NCI-H446 (cell line): Measurements from ENCODE around the gene SPTSSB.

Experiments used
- DNase-seq, 2 experiments: peaks; one replicate each; lab custom pipeline; 2025; lab: John Stamatoyannopoulos, UW

The SPTSSB gene

DNA sequence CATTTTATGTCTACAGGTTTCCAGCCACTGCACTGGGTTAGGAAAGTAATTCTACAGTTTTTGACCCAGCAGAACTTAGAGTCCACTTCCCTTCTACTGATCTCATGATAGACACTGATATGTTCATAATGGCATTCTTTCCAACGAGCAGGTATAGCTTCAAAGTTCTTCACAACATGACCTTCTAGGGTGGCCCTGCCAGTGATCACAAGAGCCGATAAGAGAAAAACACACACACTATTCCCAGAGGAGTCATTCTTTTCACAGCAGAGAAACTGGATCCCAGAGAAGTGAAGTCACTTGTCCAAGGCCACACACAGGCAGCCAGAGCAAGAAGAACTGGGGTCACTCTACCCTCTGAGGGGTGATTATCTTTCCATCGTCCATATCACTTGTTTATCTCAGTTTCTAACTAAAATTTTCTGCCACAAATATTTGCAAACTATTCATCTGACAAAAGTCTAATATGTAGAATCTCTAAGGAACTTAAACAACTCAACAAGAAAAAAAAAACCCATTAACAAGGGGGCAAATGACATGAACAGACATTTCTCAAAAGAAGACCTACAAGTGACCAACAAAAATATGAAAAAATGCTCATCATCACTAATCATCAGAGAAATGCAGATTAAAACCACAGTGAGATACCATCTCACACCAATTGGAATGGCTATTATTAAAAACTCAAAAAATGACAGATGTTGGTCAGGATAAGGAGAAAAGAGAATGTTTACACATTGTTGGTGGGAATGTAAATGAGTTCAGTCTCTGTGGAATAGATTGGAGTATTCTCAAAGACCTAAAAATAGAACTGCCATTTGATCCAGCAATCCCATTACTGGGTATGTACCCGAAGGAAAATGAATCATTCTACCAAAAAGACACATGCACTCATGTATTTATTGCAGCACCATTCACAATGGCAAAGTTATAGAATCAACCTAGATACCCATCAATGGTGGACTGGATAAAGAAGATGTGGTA is 31.5 kb downstream of the SPTSSB start:
- no peak for DNase-seq

DNA sequence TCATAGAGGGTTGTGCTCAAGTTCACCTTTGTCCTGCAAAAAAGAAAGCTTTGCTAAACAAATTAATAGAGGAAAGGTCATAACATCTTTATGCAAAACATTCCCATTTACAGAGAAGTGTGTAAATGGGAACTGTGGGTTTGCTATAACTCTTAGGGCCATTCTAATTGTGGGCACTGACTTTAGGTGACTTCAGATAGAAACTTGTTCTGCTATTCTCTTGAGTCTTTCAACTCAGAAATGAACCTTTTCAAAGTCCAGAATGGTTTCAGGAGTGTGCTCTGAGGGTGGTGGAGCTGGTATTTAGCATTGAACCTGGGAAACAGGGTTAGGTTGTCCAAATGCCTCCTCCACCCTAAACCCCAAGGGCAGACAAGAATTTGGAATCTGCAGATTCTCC is 34.0 kb downstream of the SPTSSB start:
- DNase-seq = no peak

DNA sequence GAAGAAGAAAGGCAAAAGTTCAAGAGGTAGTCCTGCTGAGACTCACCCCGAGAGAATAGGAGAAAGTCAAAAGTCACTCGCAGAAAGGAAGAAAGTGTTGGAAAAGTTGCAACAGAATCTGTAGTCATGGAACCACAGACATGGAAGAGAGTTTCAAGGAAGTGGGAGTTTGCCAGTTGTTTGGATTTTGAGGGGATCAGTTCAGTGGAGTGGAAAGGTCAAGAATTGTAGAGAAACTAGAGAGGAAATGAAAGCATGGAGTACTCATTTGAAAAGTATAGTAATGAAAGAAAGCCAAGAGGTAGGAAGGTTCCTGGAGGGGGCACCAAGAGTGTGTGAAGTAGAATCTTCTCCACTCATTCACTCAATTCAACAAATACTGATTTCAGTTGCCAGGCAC is 34.7 kb downstream of the SPTSSB start:
- DNase-seq = no peak

DNA sequence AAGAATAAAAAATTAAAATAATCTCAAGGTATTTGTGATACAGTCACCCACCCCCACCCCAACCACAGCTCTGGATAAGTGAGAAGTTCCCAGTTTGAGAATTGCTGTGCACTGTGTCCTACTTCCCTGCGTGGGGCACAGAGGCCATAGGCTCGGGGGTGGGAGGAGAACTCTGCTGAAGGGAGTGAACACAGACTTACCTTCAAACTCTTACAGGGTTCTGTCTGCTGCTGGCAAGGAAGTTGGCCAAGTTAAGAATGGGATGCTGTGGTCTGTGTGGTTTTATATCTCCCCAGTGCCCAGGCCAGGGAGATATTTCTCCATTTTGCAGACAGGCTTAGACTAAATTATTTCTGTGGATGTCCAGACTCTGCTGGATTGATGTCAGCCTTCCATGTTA is 37.6 kb downstream of the SPTSSB start:
- no peak for DNase-seq

DNA sequence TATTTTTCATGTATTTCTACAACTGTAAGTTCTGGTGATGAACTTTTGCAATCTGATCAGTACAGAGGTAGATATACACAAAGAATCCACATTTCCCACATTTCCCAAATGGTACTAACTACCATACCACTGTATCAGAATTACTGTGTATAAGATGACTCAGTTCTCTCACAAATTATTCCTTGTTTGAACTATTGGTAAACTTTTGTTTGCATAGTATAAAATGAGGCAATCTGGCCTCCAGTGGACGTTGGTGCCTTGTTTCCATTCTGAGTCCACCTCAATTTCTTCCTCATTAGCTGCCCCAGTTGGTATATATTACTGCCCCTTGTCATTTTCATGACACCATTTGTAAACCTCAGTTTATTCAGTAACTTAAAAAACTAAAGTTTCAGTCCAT is 38.5 kb downstream of the SPTSSB start:
- no peak for DNase-seq

DNA sequence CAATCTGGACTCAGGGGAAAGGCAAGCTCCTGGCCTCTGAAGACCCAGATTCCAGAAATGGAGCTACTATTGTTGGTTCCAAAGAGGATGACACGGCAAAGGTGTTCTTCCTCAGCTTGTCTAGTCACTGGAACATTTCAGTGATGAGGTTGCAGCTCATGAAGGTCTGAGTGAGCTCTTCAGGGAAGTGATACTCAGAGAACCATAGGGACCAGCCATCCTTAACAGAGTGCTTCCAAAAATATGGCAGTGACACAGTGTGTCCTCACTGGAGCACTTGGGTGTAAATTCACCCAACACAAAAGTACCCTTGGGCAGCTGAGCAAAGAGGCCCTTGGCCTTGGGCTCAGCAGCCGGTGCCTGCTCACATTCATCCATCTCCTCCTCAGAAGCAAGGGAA is 46.3 kb downstream of the SPTSSB start:
- no peak for DNase-seq

DNA sequence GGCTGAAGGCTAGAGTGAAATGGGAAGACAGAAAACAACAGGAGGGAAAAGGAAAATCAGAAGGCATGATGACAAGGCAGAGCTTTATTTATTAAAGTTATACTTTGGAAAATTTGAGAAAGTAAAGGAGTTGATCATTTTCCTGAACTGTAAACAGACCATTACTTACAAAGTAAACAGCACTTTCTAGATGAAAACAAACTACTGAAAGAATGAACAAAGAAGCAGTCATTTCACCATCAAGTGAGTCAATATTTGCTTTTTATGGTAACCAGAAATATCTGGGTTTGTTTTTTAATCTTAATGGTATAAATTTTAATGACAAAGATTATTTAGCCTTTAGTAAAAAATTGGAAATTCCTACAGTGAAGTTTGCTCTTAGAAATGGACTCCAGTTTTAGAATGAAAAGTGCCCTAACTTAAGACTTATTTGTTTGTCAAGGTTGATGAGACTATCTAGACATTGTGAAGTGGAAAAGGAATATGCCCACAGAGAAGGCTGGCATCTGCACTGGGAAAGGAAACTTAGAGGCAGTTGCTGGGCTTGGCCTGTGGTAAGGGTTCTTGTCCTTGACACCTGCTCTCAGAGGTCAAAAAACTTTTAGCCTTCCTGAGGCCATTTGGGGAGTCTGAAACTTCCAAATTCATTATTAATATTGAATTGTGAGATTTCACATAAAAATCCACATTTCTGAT is 47.2 kb downstream of the SPTSSB start:
- DNase-seq = no peak

DNA sequence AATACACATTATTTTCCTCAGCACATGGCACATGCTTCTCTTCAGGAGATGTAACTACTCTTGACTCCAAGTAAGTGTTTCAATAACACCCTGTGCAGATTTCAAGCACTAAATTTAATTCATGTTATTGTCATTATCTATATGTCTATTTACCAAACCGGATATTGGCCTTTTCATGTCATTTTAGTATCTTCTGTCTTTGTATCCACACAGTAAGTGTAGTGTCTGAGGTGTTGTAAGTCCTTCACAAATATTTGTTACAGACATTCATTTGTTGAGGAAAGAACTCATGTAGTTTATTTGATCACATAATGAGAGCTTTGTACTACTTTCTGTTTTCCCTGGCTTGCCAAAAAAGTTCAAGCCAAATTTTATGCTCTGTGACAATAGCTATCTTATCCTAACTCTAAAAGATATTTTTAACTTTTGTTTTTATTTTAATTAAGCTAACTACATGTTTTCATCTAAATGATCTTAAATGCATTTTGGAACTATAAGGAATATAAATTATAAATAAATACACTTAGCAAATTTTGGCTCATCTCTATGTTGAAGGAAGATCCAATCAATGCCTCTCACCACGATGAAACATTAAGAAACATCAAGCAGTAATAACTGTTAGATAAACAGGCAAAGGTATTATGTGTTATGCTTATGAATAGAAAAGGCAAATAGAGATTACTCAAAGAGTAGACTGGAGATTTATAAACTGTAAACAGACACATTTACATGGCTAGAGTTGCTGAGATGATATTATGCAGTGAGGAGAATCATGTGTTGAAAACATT is 48.3 kb downstream of the SPTSSB start:
- DNase-seq = no peak

DNA sequence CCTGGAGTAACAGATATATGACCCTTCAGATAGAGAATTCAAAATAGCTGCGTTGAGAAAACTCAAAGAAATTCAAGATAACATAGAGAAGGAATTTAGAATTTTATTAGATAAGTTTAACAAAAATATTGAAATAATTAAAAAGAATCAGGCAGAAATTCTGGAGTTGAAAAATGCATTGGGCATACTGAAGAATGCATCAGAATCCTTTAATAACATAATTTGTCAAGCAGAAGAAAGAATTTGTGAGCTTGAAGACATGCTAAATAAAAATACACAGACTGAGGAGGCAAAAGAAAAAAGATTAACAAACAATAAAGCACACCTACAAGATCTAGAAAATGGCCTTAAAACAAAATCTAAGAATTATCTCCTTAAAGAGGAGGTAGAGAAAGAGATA is 50.5 kb downstream of the SPTSSB start:
- no peak for DNase-seq

DNA sequence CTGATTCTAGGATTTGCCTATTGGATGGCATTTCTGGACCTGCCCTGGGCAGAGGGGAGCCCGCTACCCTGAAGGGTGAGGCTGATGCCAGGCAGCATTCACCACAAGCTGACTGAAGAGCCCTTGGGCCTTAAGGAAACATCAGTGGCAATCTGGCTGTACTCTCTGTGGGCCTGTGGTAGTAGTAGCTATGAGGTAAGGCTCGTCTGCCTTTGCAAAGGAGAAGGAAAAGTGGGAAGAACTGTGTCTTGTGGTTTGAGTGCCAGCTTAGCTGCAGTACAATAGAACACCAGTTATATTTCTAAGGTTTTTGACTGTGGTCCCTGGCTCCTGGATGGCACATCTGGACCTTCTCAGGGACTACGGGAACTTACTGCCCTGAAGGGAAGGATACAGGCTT is 51.5 kb downstream of the SPTSSB start:
- no peak for DNase-seq

DNA sequence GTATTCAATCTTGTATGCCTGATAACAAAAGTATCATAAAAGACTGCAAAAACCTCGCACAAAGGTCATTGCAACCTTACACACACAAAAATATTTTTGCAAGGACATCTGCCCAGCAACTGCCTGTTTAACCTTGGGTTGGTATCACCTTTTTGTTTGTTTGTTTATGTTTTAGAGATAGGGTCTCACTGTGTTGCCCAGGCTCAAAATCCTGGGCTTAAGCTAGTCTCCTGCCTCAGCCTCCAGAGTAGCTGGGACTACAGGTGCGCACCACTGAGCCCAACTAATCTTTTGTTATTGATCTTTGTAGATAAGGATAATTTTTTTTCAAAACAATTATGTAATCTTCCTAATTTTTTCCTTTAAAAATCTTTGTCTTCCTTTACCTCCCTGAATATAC is 54.2 kb downstream of the SPTSSB start:
- DNase-seq = no peak

DNA sequence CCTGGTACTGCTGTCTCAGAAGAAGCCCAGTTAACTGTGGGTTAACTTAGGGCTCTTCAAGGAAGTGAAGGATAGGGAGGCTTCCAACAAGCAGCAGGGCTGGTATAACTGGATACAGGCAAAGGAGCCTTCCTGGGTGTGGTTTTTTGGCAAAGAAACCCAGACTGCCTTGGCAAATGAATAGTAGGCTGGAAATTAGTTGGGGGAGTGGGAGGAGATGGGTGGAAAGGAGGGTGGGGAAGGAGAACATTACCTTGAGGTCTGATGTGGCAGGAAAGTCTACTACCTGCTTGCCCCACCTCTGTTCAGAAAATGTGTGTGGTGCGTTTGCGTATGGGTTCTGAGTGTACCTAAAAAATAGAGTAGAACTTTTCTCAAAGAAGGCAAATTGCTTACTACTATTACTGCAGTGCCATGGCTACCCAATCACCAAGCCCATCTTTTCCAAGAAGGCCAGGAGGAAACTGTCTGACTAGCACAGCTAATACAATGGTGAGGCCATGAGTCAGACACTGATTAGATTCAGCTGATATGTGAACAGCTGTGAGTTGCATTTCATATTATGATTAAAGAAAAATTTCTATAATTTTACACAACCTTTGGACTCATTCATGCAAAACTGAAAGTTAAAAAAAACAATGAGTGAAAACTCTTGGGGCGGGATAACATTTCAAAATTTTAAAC is 55.2 kb downstream of the SPTSSB start:
- no peak for DNase-seq

DNA sequence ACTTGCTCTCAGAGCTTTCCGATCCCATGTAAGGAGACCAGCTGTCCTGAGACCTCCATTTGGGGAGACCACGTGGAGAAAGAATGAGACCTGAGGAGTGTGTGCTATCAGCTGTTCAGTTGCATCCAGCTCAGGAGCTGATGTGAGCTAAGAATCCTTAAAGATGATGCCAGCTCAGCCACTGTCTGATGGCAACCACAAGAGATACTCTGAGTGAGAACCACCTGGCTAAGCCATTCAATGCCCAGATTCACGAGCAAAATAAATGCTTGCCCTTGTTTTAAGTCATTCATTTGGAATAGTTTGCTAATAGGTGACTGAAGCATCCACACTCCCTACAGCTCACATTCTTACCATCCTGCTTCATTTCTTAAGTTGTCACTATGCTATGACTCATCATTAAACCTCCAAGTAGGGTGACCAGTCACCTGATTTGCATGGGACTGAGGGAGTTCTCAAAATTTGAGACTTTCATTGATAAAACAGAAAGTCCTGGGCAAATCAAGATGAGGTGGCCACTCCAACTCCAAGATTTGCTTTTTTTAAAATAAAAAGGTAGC is 56.4 kb downstream of the SPTSSB start:
- DNase-seq = no peak

DNA sequence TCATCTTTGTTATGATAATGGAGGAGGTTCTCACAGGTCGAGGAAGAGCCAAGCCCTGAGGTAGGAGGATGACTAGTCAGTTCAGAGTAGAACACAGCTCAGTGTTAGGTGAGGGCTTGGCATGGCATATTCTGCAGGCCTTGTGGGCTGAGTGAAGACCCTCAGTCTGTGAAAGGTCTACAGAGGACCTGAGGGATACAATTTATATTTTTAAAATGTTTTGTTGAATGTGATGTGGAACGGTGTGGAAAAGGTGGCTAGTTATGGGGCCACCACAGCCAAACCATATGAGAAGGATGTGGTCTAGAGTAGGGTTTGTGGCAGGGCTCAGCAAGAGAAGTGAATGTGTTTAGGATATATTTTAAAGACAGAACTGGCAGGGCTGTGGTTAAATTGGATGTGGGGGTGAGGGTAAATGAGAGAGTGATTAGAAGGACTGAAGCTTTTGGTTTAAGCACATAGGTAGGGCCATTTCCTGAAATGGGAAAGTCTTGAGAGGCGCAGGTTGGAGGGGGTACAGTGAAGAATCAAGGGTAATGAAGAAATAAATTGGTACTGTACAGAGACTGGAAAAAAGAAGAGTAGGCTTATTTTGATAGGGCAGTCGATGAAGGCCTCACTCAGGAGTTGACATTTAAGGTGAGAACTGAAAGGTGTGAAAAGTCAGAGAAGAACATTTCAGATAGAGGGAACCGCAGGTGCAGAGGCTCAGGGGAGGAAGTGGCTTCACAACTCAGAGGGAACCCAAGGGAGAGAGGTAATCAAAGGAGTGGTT is 60.5 kb downstream of the SPTSSB start:
- no peak for DNase-seq

DNA sequence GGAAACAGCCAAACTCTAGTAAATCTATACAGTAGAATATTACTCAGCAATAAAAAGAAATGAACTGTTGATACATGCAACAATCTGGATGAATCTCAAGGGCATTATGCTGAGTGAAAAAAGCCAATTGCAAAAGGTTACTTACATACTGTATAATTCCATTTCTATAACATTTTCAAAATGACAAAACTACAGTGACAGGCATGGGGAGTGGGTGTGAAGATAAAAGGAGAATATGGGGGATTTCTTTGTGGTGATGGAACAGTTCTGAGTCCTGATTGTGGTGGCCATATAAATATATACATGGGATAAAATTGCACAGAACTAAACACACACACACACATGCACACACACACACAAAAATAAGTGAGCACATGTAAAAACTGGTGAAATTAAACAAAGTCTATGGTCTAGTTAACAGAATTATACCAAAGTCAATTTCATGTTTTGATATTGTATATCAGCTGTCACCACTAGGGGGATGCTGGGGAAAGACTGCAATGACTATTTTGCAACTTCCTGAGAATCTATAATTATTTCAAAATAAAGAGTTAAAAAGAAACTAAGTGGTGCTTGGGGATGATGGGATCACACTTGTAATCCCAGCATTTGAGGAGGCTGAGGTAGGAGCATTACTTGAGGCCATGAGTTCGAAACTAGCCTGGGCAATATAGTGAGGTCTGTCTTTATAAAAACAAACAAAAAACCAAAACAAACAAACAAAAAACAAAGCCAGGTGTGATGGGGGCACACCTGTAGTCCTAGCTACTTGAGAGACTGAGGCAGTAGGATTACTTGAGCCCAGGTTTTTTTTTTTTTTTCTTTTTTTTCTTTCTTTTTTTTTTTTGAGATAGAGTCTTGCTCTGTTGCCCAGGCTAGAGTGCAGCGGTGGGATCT is 66.0 kb downstream of the SPTSSB start:
- no peak for DNase-seq

DNA sequence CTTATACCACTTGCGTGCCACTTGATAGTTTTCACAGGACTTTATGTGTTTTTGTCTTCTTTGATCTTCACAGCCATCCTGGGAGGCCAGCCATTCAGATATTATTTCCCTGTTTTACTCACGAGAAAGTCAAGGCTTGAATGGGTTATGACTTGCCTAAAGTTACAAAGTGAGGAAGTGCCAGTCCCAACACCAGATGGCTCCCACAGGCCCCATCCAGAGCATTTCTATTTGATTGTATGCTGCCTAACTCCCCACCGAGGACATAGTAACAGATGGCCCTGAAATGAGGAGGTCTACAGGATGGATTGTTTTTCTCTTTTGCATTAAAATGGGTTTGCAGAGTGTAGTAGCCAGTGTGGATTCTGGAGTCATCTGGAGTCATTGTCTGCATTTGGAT is 74.5 kb downstream of the SPTSSB start:
- peak in 1 of 2 experiments; percentile 11 for DNase-seq

DNA sequence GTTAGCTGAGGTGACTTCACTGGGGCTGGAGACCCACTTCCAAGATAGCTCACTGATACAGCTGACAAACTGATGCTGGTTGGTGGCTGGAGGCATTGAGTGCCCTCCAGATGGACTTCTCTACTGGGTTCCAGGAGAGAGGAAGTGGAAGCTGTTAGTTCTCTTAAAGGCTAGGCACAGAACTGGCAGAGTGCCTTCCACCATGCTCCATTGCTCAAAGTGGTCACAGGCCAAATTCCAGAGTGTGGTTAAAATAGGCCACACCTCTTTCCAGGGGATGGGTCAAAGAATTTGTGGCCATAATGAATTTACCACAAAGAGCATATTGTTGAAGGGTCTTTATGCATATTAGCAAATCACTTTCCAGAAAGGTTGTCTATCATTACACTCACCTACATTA is 76.0 kb downstream of the SPTSSB start:
- peak in 1 of 2 experiments; percentile 48 for DNase-seq
